GM21786 (cell line): Measurements from ENCODE around the gene RERE.

ENCODE experiments used
- ATAC-seq: cut with Tn5 transposase; IDR thresholded peaks from one replicate; pipeline ENCODE4 v1.9.1; 2021; ENCODE audit not compliant: unreplicated experiment

Gene RERE

GRCh38 chr1:8721679-8722324, 95.6 kb downstream of the RERE start:
- ATAC-seq = no peak

GRCh38 chr1:8720347-8720746, 97.1 kb downstream of the RERE start:
- no peak for ATAC-seq

- no peak for ATAC-seq
Observed at GRCh38 chr1:8718850-8719361, 98.5 kb downstream of the RERE start.

GRCh38 chr1:8717148-8717547, 100.3 kb downstream of the RERE start:
- ATAC-seq = no peak

GRCh38 chr1:8716238-8716637, 101.2 kb downstream of the RERE start:
- ATAC-seq = no peak

GRCh38 chr1:8714173-8714572, 103.3 kb downstream of the RERE start:
- ATAC-seq = no peak

- no peak for ATAC-seq
Observed at GRCh38 chr1:8712413-8713231, 104.8 kb downstream of the RERE start.

GRCh38 chr1:8711873-8712412, 105.5 kb downstream of the RERE start:
- ATAC-seq = no peak

GRCh38 chr1:8711151-8711550, 106.3 kb downstream of the RERE start:
- no peak for ATAC-seq

GRCh38 chr1:8708259-8708658, 109.2 kb downstream of the RERE start:
- ATAC-seq = no peak

- ATAC-seq = no peak
Observed at GRCh38 chr1:8706995-8707396, 110.4 kb downstream of the RERE start.

GRCh38 chr1:8706291-8706690, 111.1 kb downstream of the RERE start:
- no peak for ATAC-seq

- no peak for ATAC-seq
Observed at GRCh38 chr1:8704866-8705506, 112.5 kb downstream of the RERE start.

- peak; percentile 66 for ATAC-seq
Observed at GRCh38 chr1:8702850-8703810, 114.3 kb downstream of the RERE start.

GRCh38 chr1:8702472-8702849, 115.0 kb downstream of the RERE start:
- no peak for ATAC-seq

GRCh38 chr1:8701794-8702471, 115.5 kb downstream of the RERE start:
- no peak for ATAC-seq

- no peak for ATAC-seq
Observed at GRCh38 chr1:8699679-8700078, 117.8 kb downstream of the RERE start.

- ATAC-seq = no peak
Observed at GRCh38 chr1:8698937-8699447, 118.4 kb downstream of the RERE start.

- no peak for ATAC-seq
Observed at GRCh38 chr1:8698012-8698630, 119.3 kb downstream of the RERE start.
